Mucosa of rectum (tissue), 2 donors: ENCODE measurements around the gene PPP1R3G.
"Not testable (repeated sequence)": the region's sequence is repeated elsewhere in the genome, so short reads cannot be mapped to it uniquely, and the experiment has no call there.

ENCODE experiments used
- H3K27ac ChIP-seq, 2 donors: one replicate each; pipeline ENCODE4 v1.7.0; 2013; ENCODE audit warnings: inconsistent platforms in 2 of 2, low read depth in 2 of 2, low read length in 2 of 2
- H3K27me3 ChIP-seq, 2 donors: one replicate each; pipeline ENCODE4 v1.7.0; 2013; ENCODE audit warnings: low read length in 2 of 2; ENCODE audit not compliant: control insufficient read depth in 2 of 2, insufficient read depth in 2 of 2
- H3K36me3 ChIP-seq, 2 donors: one replicate each; pipeline ENCODE4 v1.7.0; 2013; ENCODE audit warnings: low read length in 2 of 2; ENCODE audit not compliant: control insufficient read depth in 2 of 2, insufficient read depth in 2 of 2
- H3K4me1 ChIP-seq, 2 donors: one replicate each; pipeline ENCODE4 v1.7.0; 2013; ENCODE audit warnings: low read length in 2 of 2, mild to moderate bottlenecking in 1 of 2; ENCODE audit not compliant: control insufficient read depth in 2 of 2, insufficient read depth in 2 of 2
- H3K4me3 ChIP-seq, 2 donors: one replicate each; pipeline ENCODE4 v1.7.0; 2013; ENCODE audit warnings: low read length in 2 of 2
- H3K9ac ChIP-seq, 2 donors: one replicate each; pipeline ENCODE4 v1.7.0; 2013; ENCODE audit warnings: low read length in 2 of 2, low read depth in 1 of 2, mild to moderate bottlenecking in 1 of 2
- H3K9me3 ChIP-seq, 2 donors: one replicate each; pipeline ENCODE4 v1.7.0; 2013; ENCODE audit warnings: low read length in 2 of 2; ENCODE audit not compliant: control insufficient read depth in 2 of 2
- donor health status: healthy.
- donor health status: Normal muscosa, but diverticular disease.

Gene PPP1R3G

GRCh38 chr6:5053864-5054244 lies 31.3 kb upstream of the PPP1R3G start:
- H3K4me1 ChIP-seq: peaks cover 0 to 6% of the 10 kb centered on the region in 2 donors
- H3K27me3 ChIP-seq: no peaks in the 10 kb centered on the region
- no peaks in the 10 kb centered on the region for H3K36me3 ChIP-seq
- H3K4me3 ChIP-seq: no peak overlapping the region
- no peak overlapping the region for H3K27ac ChIP-seq
- peaks cover 0 to 6% of the 10 kb centered on the region in 2 donors for H3K9me3 ChIP-seq
- H3K9ac ChIP-seq: no peak overlapping the region

GRCh38 chr6:5054245-5054873 lies 30.8 kb upstream of the PPP1R3G start:
- peaks cover 0 to 6% of the 10 kb centered on the region in 2 donors for H3K9me3 ChIP-seq
- no peaks in the 10 kb centered on the region for H3K27me3 ChIP-seq
- no peak overlapping the region for H3K9ac ChIP-seq
- no peak overlapping the region for H3K27ac ChIP-seq
- peaks cover 0 to 6% of the 10 kb centered on the region in 2 donors for H3K4me1 ChIP-seq
- H3K36me3 ChIP-seq: no peaks in the 10 kb centered on the region
- no peak overlapping the region for H3K4me3 ChIP-seq

DNA sequence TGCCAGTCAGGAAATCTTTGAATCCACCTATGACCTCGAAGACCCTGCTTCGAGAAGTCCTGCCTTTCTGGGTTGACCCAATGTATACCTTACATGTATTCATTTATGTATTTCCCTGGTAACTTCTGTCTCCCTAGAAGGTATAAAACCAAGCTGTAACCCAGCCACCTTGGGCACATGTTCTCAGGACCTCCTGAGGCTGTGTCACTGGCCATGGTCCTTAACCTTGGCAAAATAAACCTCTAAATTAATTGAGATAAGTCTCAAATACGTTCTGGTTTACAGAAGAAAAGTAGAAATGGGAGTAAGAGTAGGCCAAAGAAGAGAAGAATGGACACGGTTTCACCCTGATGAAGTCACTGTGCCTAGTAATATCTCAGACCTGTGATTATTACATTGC lies 30.0 kb upstream of the PPP1R3G start:
- H3K9me3 ChIP-seq: peaks cover 0 to 6% of the 10 kb centered on the region in 2 donors
- no peak overlapping the region for H3K27ac ChIP-seq
- H3K4me3 ChIP-seq: no peak overlapping the region
- H3K9ac ChIP-seq: no peak overlapping the region
- H3K36me3 ChIP-seq: no peaks in the 10 kb centered on the region
- peaks cover 0 to 11% of the 10 kb centered on the region in 2 donors for H3K4me1 ChIP-seq
- H3K27me3 ChIP-seq: no peaks in the 10 kb centered on the region

- peaks cover 0 to 11% of the 10 kb centered on the region in 2 donors for H3K4me1 ChIP-seq
- H3K9ac ChIP-seq: no peak overlapping the region
- H3K36me3 ChIP-seq: no peaks in the 10 kb centered on the region
- no peaks in the 10 kb centered on the region for H3K9me3 ChIP-seq
- no peak overlapping the region for H3K27ac ChIP-seq
- no peaks in the 10 kb centered on the region for H3K27me3 ChIP-seq
- no peak overlapping the region for H3K4me3 ChIP-seq
Observed at GRCh38 chr6:5058254-5058653, 26.9 kb upstream of the PPP1R3G start.

GRCh38 chr6:5059036-5059896 lies 25.9 kb upstream of the PPP1R3G start:
- Histone ChIP-seq H3K4me1 (peaks cover 0 to 11% of the 10 kb centered on the region in 2 donors), H3K4me3 (no peak overlapping the region), H3K27me3 (no peaks in the 10 kb centered on the region), H3K9ac (no peak overlapping the region), H3K9me3 (no peaks in the 10 kb centered on the region), H3K36me3 (no peaks in the 10 kb centered on the region), H3K27ac (peak overlapping the region in 1 of 2 donors; percentile 21)

- not testable (repeated sequence) for H3K9me3 ChIP-seq, H3K36me3 ChIP-seq, H3K27me3 ChIP-seq, H3K27ac ChIP-seq, H3K4me3 ChIP-seq, H3K9ac ChIP-seq
- H3K4me1 ChIP-seq: peaks cover 0 to 11% of the 10 kb centered on the region in 2 donors
Observed at GRCh38 chr6:5060439-5060838, 24.7 kb upstream of the PPP1R3G start.

- H3K36me3 ChIP-seq: no peaks in the 10 kb centered on the region
- no peak overlapping the region for H3K27ac ChIP-seq
- no peak overlapping the region for H3K4me3 ChIP-seq
- H3K9me3 ChIP-seq: no peaks in the 10 kb centered on the region
- H3K9ac ChIP-seq: no peak overlapping the region
- no peaks in the 10 kb centered on the region for H3K27me3 ChIP-seq
- H3K4me1 ChIP-seq: peaks cover 0 to 11% of the 10 kb centered on the region in 2 donors
Observed at GRCh38 chr6:5061152-5061551, 24.0 kb upstream of the PPP1R3G start.

GRCh38 chr6:5063617-5064016 lies 21.5 kb upstream of the PPP1R3G start:
- Histone ChIP-seq H3K4me1 (peaks cover 0 to 8% of the 10 kb centered on the region in 2 donors), H3K4me3 (no peak overlapping the region), H3K36me3 (no peaks in the 10 kb centered on the region), H3K9me3 (no peaks in the 10 kb centered on the region), H3K27ac (no peak overlapping the region), H3K27me3 (no peaks in the 10 kb centered on the region), H3K9ac (no peak overlapping the region)

DNA sequence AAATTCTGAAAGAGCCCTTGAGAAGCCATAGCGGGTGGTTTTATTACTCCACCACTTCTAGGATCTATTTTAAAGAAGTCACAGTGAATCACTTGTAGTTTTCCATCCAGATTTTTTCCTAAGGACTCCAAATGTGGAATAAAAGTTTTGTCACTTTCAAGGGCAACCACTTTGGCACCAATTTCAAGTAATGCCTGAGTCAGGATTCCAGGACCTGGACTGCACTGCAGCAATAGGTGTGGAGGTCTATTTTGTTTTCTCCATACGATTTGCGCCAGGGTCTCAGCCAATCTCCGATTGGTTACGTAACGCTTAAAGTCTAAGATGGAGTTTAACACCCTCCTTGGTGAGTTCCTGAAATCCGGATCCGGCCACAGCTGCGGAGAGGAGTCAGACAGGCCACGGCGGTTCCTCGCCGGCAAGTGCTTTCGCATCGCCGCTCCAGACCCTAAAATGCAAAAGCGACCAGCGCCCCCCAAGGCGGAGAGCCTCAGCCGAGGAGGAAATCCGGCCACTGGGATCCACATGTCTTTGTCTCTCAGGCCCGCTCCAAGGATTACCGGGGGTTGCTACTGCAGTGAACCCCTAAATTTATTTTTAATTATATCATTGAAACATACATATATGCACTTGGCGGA lies 18.6 kb upstream of the PPP1R3G start:
- H3K27ac ChIP-seq: no peak overlapping the region

DNA sequence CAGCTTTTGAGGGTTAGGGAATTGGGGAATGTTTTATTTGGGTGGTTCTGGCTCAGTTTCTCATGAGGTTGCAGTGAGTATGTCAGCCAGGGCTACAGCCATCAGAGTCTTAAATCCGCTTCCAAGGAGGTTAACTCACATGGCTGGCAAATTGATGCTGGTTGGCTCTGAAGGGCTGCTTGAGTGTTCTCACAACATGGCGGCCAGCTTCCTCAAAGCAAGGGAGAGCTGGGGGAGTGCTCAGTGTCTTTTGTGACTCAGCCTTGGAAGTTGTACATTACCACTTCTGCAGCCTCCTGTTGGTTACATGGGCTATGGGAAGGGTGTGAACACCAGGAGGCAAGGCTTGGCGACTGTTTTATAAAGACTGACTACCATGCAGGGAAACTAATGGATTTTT lies 17.8 kb upstream of the PPP1R3G start:
- Histone ChIP-seq H3K36me3 (no peaks in the 10 kb centered on the region), H3K4me1 (no peaks in the 10 kb centered on the region), H3K9me3 (no peaks in the 10 kb centered on the region), H3K4me3 (no peak overlapping the region), H3K27ac (no peak overlapping the region), H3K27me3 (no peaks in the 10 kb centered on the region), H3K9ac (no peak overlapping the region)

More for the DNA sequence above, 18.6 kb upstream of the PPP1R3G start:
- H3K9ac ChIP-seq: no peak overlapping the region
- H3K4me1 ChIP-seq: no peaks in the 10 kb centered on the region
- no peak overlapping the region for H3K4me3 ChIP-seq
- no peaks in the 10 kb centered on the region for H3K27me3 ChIP-seq
- no peaks in the 10 kb centered on the region for H3K9me3 ChIP-seq
- H3K36me3 ChIP-seq: no peaks in the 10 kb centered on the region
